Kidney epithelial cell (primary cell): ENCODE measurements around the gene EIF2S2. TPM values are rescaled to one million over a fixed set of nuclear protein-coding genes. Genes with fewer than 3 reads are reported as not detected.

Source experiments
- DNase-seq: peaks from one replicate; pipeline ENCODE4 v3.0.0-alpha.2; 2010; ENCODE audit warnings: low read depth
- H3K27me3 ChIP-seq: 2 replicates; pipeline ENCODE4 v1.6.0; 2011; ENCODE audit warnings: low read length; ENCODE audit not compliant: control insufficient read depth, insufficient read depth
- H3K36me3 ChIP-seq: 2 replicates; pipeline ENCODE4 v1.5.1; 2011; ENCODE audit warnings: low read length; ENCODE audit not compliant: control insufficient read depth, insufficient read depth
- H3K4me3 ChIP-seq: 2 replicates; pipeline ENCODE4 v1.5.1; 2011; ENCODE audit warnings: low read depth, mild to moderate bottlenecking, control low read depth, low read length
- CTCF ChIP-seq: IDR thresholded peaks from 2 replicates; pipeline ENCODE4 v1.5.1; 2011; ENCODE audit warnings: mild to moderate bottlenecking, moderate library complexity, low read length, control low read depth, inconsistent platforms; ENCODE audit not compliant: insufficient read depth, poor library complexity, severe bottlenecking
- total RNA-seq: library from RNA; depleted of rRNA; stranded (reverse); fragments of >200 nt; gene quantifications from 2 replicates; pipeline ENCODE4 v1.2.3, GENCODE V29; 2015

Gene EIF2S2
- total RNA-seq, 1 donor from 2014 or later: 132 TPM

GRCh38 chr20:34129518-34130162, 17.6 kb upstream of the EIF2S2 start:
- Histone ChIP-seq H3K27me3 (no peaks in the 10 kb centered on the region), H3K4me3 (no peak overlapping the region), H3K36me3 (no peaks in the 10 kb centered on the region)
- DNase-seq: no peak
- peak; percentile 69 for TF ChIP-seq CTCF

GRCh38 chr20:34127792-34128191, 15.7 kb upstream of the EIF2S2 start:
- H3K27me3 ChIP-seq: no peaks in the 10 kb centered on the region
- TF ChIP-seq CTCF: no peak
- DNase-seq: no peak

GRCh38 chr20:34124469-34125249, 12.6 kb upstream of the EIF2S2 start:
- TF ChIP-seq CTCF: no peak
- DNase-seq: no peak
- Histone ChIP-seq H3K4me3 (no peak overlapping the region), H3K36me3 (no peaks in the 10 kb centered on the region), H3K27me3 (no peaks in the 10 kb centered on the region)

More at GRCh38 chr20:34127792-34128191, 15.7 kb upstream of the EIF2S2 start:
- no peaks in the 10 kb centered on the region for H3K36me3 ChIP-seq
- H3K4me3 ChIP-seq: no peak overlapping the region

GRCh38 chr20:34123309-34123708, 11.3 kb upstream of the EIF2S2 start:
- no peak overlapping the region for H3K4me3 ChIP-seq
- H3K36me3 ChIP-seq: no peaks in the 10 kb centered on the region
- TF ChIP-seq CTCF: no peak
- no peaks in the 10 kb centered on the region for H3K27me3 ChIP-seq
- DNase-seq: no peak

GRCh38 chr20:34122274-34122980, 10.4 kb upstream of the EIF2S2 start:
- H3K4me3 ChIP-seq: no peak overlapping the region
- H3K36me3 ChIP-seq: no peaks in the 10 kb centered on the region
- DNase-seq: no peak
- H3K27me3 ChIP-seq: no peaks in the 10 kb centered on the region
- no peak for TF ChIP-seq CTCF
